DMS 273 treated with DMSO at 0.1 percent for 48 hours (cell line): ENCODE results near the gene C2orf49.

Experiments
- DNase-seq: peaks from one replicate; lab custom pipeline; 2025; lab: John Stamatoyannopoulos, UW

The C2orf49 gene

GRCh38 chr2:105337122-105338019 lies at the start of gene C2orf49:
TSS of gene C2orf49 (plus strand) at chr2:105337540. CDS start at chr2:105337588, 48 bp downstream.
- peak; percentile 72 for DNase-seq

- DNase-seq = no peak
These were observed 49.6 kb upstream of the C2orf49 start for GRCh38 chr2:105287692-105288091.

- no peak for DNase-seq
These were observed 49.2 kb upstream of the C2orf49 start for GRCh38 chr2:105288133-105288532.

- DNase-seq = no peak
These were observed 46.2 kb upstream of the C2orf49 start for GRCh38 chr2:105290981-105291660.

- DNase-seq = no peak
These were observed 45.4 kb upstream of the C2orf49 start for GRCh38 chr2:105291981-105292380.

GRCh38 chr2:105294046-105294445 lies 43.3 kb upstream of the C2orf49 start:
- no peak for DNase-seq

- DNase-seq = peak; percentile 22
These were observed 42.4 kb upstream of the C2orf49 start for GRCh38 chr2:105294844-105295481.

- no peak for DNase-seq
These were observed 41.2 kb upstream of the C2orf49 start for GRCh38 chr2:105296017-105296611.

GRCh38 chr2:105297216-105297615 lies 40.1 kb upstream of the C2orf49 start:
- DNase-seq = no peak

GRCh38 chr2:105298017-105298416 lies 39.3 kb upstream of the C2orf49 start:
- no peak for DNase-seq

GRCh38 chr2:105299290-105299689 lies 38.0 kb upstream of the C2orf49 start:
- DNase-seq = no peak

GRCh38 chr2:105301646-105302045 lies 35.7 kb upstream of the C2orf49 start:
- DNase-seq = no peak

GRCh38 chr2:105307146-105307545 lies 30.2 kb upstream of the C2orf49 start:
- DNase-seq = no peak

GRCh38 chr2:105307550-105307949 lies 29.8 kb upstream of the C2orf49 start:
- DNase-seq = no peak

- no peak for DNase-seq
These were observed 29.4 kb upstream of the C2orf49 start for GRCh38 chr2:105307962-105308361.

GRCh38 chr2:105308382-105309146 lies 28.8 kb upstream of the C2orf49 start:
- DNase-seq = no peak

GRCh38 chr2:105309147-105309545 lies 28.2 kb upstream of the C2orf49 start:
- DNase-seq = no peak

GRCh38 chr2:105313877-105314276 lies 23.5 kb upstream of the C2orf49 start:
- no peak for DNase-seq

GRCh38 chr2:105315314-105315713 lies 22.0 kb upstream of the C2orf49 start:
- DNase-seq = no peak

- no peak for DNase-seq
These were observed 19.4 kb upstream of the C2orf49 start for GRCh38 chr2:105317937-105318336.

GRCh38 chr2:105320651-105321215 lies 16.6 kb upstream of the C2orf49 start:
- no peak for DNase-seq
